Measurements from ENCODE around the gene NTNG1. TPM values are rescaled to one million over a fixed set of nuclear protein-coding genes. Genes with fewer than 3 reads are reported as not detected.

The NTNG1 gene
- total and polyA plus RNA-seq, 2 of the 4 experiments (the other 2 are of a cell fraction), result 1.2 to 2.3 TPM

- Histone ChIP-seq H3K9ac (ENCODE audit: low read depth, low read length) (no peak overlapping the region), H2BK5ac (ENCODE audit: low read depth, low read length, poor library complexity, severe bottlenecking) (no peak overlapping the region), H3K27me3 (ENCODE audit: control insufficient read depth, insufficient read depth, low read length) (no peaks in the 10 kb centered on the region), H3K9me3 (ENCODE audit: control insufficient read depth, insufficient read depth, low read length) (no peaks in the 10 kb centered on the region), H3K4me1 (ENCODE audit: control insufficient read depth, insufficient read depth, low read length) (no peaks in the 10 kb centered on the region), H3K9me1 (ENCODE audit: insufficient read depth, low read length) (no peaks in the 10 kb centered on the region), H2BK120ac (ENCODE audit: low read depth, low read length) (no peak overlapping the region), H3K4me2 (ENCODE audit: low read depth, low read length) (no peak overlapping the region), H3K79me1 (ENCODE audit: low read depth in 1 of 2, low read length in 2 of 2) (no peaks in the 10 kb centered on the region), H3K18ac (ENCODE audit: low read depth, low read length) (no peak overlapping the region), H3K4ac (ENCODE audit: low read depth, low read length) (no peak overlapping the region), H4K5ac (ENCODE audit: low read depth, low read length) (no peak overlapping the region), H2BK20ac (ENCODE audit: low read depth, low read length) (no peak overlapping the region), H3K36me3 (ENCODE audit: control insufficient read depth, insufficient read depth, low read length) (no peaks in the 10 kb centered on the region), H4K20me1 (ENCODE audit: insufficient read depth, low read length) (no peaks in the 10 kb centered on the region), H2AFZ (replicated peaks; ENCODE audit: low read length, poor library complexity) (no peak overlapping the region), H3K14ac (replicated peaks; ENCODE audit: low read depth, low read length) (no peak overlapping the region), H4K8ac (ENCODE audit: low read depth in 2 of 2, low read length in 2 of 2) (no peak overlapping the region), H3K23ac (ENCODE audit: low read depth, low read length) (no peak overlapping the region), H4K91ac (ENCODE audit: insufficient read depth, low read depth, low read length) (no peak overlapping the region), H2AK5ac (ENCODE audit: low read depth, low read length) (no peak overlapping the region), H2BK15ac (ENCODE audit: low read depth, low read length) (no peak overlapping the region), H3K27ac (ENCODE audit: insufficient read depth, low read length) (no peak overlapping the region), H3K56ac (ENCODE audit: extremely low read depth, insufficient read depth, low read length) (no peak overlapping the region), H2AK9ac (replicated peaks; ENCODE audit: low read depth, low read length, poor library complexity) (no peak overlapping the region), H3K4me3 (ENCODE audit: insufficient read depth, low read depth, low read length) (no peak overlapping the region)
- intact Hi-C loops (cut with micrococcal nuclease) (no loop called here), dilution Hi-C loops (cut with HindIII; ENCODE audit: low sequenced_read_pairs, unreplicated experiment) (no loop called here), in situ Hi-C loops (cut with MboI; ENCODE audit: low sequenced_read_pairs) (no loop called here)
- ATAC-seq (ENCODE audit: low read depth) (no peak), DNase-seq (no peak)
- no peak for TF ChIP-seq RAD21 (IDR thresholded peaks at IDR 0.05; ENCODE audit: low read length)
- TF ChIP-seq BHLHE40 (IDR thresholded peaks at IDR 0.05; ENCODE audit: low read depth, low read length), result no peak
- TF ChIP-seq ELK1 (IDR thresholded peaks at IDR 0.05; ENCODE audit: borderline replicate concordance, low read depth, low read length), result no peak
- no peak for TF ChIP-seq CTCF (conservative IDR thresholded peaks at IDR 0.05; ENCODE audit: low read depth, low read length)
- TF ChIP-seq CEBPB (IDR thresholded peaks at IDR 0.05; ENCODE audit: low read depth, low read length), result no peak
- TF ChIP-seq FOS (IDR thresholded peaks at IDR 0.05; ENCODE audit: low read depth, low read length), result no peak
- no peak for TF ChIP-seq SMC3 (IDR thresholded peaks at IDR 0.05; ENCODE audit: low read depth, low read length)
- TF ChIP-seq USF2 (IDR thresholded peaks at IDR 0.05; ENCODE audit: low read depth, low read length), result no peak
- TF ChIP-seq RFX5 (IDR thresholded peaks at IDR 0.05; ENCODE audit: low read depth, low read length), result no peak
- TF ChIP-seq MAFK (IDR thresholded peaks at IDR 0.05; ENCODE audit: low read depth, low read length), result no peak
- TF ChIP-seq POLR2A (IDR thresholded peaks at IDR 0.05; ENCODE audit: low read depth, low read length), result no peak
- no peak for TF ChIP-seq CHD1 (IDR thresholded peaks at IDR 0.05; ENCODE audit: low read depth, low read length)
- no peak for TF ChIP-seq NFE2L2 (IDR thresholded peaks at IDR 0.05; ENCODE audit: low read depth, low read length)
- TF ChIP-seq RCOR1 (IDR thresholded peaks at IDR 0.05; ENCODE audit: insufficient replicate concordance, low read length), result no peak
- no peak for TF ChIP-seq MAZ (IDR thresholded peaks at IDR 0.05; ENCODE audit: borderline replicate concordance, low read depth, low read length)
- TF ChIP-seq MXI1 (IDR thresholded peaks at IDR 0.05; ENCODE audit: borderline replicate concordance, low read depth, low read length), result no peak
- no CpG with 5 or more reads among the region's 2 CpGs for WGBS, 2 experiments (ENCODE audit: extremely low coverage in 2 of 2, insufficient read length in 1 of 2)
- ChIA-PET CTCF (no interaction called here), POLR2A (ENCODE audit: unreplicated experiment) (no interaction called here)
- BruUV-seq (replicated peaks), result no TSS peak
These were observed 310.9 kb downstream of the NTNG1 start for GRCh38 chr1:107451715-107452114.

Data from IMR-90 (cell line).